Forelimb muscle (tissue), 1 donor: ENCODE data around the gene IFI27L2. TPM values are rescaled to one million over a fixed set of nuclear protein-coding genes. Genes with fewer than 3 reads are reported as not detected.
A peak's percentile ranks its signal among the peaks of the same experiment; 100 is the strongest.

Experiments
- DNase-seq: peaks from one replicate; pipeline ENCODE4 v3.0.0-alpha.2; 2013; ENCODE audit warnings: low read depth
- polyA plus RNA-seq: library from polyadenylated mRNA; unstranded; fragments of 120-200 nt; gene quantifications from one replicate; pipeline ENCODE4 v1.2.1, GENCODE V29; 2013; ENCODE audit not compliant: insufficient read length

Gene IFI27L2
- polyA plus RNA-seq, 1 donor: 9.8 TPM

DNA sequence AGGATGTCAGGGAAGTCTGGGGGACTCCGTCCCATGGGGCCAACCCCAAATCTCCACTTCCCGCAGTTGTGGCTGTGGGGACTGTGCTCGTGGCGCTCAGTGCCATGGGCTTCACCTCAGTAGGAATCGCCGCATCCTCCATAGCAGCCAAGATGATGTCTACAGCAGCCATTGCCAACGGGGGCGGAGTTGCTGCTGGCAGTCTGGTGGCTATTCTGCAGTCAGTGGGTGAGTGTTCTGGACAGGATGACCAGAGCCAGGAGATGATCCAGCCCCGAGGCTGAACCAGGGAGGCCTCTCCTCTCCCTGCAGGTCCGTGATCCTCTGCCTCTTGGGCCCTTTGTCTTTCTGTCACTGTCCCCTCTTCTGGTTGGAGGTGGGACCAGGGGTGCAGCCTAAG lies 27.7 kb downstream of the IFI27L2 start:
- DNase-seq: no peak

DNA sequence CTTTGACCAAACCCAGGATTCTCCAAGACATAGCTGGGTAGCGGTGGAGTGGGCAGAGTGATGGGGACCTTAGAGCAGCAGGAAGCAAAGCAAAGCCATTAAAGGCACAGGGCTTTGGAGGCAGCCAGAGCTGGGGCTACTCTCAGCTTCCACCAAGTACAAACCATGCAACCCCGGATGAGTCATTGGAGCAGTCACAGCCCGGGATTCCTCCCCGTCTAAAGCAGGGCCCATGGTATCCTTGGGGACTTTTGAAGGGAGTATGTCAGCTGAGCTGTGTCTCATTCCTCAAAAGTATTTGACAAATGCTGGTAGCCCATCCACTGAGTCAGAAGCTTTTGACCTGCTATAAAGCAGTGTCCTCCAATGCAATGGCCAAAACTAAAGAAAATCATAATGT lies 28.6 kb downstream of the IFI27L2 start:
- no peak for DNase-seq

GRCh38 chr14:94099006-94099405 lies 30.4 kb downstream of the IFI27L2 start:
- DNase-seq: no peak

DNA sequence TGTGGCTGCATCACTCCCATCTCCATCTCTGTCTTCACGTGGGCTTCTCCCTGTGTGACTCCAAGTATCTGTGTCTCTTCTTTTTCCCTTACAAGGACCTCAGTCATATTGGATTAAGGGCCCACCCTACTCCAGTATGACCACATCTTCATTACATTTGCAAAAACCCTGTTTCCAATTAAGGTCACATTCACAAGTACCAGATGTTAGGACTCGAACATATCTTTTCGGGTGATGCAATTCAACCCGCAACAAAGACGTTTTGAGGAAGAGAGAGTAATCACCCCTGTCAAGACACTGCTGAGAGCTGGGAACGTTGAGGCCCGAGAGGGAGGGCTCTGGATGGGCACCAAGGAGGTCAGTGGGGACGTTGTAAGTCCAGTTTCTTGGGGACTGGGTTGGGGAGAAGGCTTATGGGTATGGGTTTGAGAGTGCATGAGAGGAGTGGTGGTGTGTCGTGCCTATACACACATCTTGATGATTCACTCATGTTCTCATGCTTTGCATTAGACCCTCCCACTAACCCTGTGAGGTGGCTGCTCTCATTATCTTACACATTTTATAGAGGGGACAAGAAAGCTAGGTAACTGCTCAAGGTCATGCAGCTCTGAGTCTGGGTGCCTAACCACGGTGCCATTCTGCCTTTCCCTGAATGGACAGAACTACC lies 30.9 kb downstream of the IFI27L2 start:
- DNase-seq: no peak

DNA sequence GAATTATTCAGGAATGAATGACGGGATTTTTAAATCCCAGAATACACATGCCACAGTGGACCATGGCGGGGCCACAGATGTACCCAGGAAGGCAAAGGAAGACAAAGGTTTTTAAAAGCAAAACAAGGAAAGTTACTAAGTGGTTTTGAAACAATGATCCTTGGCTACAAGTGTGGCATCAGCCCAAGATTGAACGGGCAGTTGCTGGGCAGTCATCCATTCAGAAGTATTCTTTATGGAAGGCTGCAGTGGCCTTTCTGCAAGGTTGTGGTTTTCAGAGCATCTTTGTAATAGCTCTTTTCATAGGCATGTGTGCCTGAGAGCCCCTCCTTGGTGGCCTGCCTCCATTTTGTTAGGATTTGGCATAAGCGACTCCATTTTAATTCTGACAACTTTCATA lies 32.3 kb downstream of the IFI27L2 start:
- DNase-seq: no peak

- no peak for DNase-seq
Observed at GRCh38 chr14:94093418-94093817, 36.0 kb downstream of the IFI27L2 start.

GRCh38 chr14:94089479-94089878 lies 39.9 kb downstream of the IFI27L2 start:
- DNase-seq: no peak

GRCh38 chr14:94088516-94088915 lies 40.9 kb downstream of the IFI27L2 start:
- no peak for DNase-seq

DNA sequence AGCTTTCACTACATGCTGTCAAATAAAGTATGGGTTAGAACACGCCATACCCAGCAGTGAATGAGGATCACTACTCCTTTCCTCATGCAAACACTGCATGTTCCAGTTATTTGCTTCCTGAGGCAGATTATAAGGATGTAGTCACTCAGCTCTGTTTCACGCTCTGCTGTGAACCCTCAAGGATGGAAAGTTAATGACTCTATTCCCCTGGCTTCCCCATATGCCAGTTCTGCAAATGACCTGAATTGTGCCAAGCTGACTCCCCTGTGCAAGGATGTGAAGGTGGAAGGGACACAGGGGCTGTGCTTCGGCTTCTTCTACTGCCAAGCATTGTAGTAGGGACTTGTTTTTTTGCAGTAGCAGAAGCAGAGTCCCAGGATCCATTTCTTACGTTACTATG lies 41.5 kb downstream of the IFI27L2 start:
- no peak for DNase-seq

DNA sequence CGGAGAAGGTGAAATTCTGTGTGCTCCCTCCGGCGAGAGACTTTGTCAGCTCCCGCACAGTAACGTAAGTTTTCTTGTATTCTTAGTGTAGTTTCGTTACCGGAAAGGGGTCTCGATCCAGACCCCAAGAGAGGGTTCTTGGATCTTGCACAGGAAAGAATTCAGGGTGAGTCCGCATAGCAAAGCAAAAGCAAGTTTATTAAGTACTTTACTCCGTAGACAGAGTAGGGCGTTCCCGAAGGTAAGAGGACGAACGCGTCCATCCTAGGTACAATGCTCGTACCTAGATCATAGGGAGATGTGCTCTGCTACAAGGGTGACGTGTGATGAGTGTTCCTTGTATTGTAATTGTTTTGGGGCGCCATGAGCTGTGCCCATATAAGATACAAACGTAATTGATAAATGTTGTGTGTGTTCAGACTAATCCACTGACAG lies 48.0 kb downstream of the IFI27L2 start:
- DNase-seq: no peak

- peak; percentile 87 for DNase-seq
Observed at GRCh38 chr14:94080621-94081385, 48.6 kb downstream of the IFI27L2 start, which contains the start of the genes DDX24 and IFI27L1. Gene DDX24, minus strand, starts transcription at chr14:94081202. Its CDS starts 1,460 bp downstream, at chr14:94079742. Gene IFI27L1, plus strand, starts transcription at chr14:94081310. Its CDS starts 15,628 bp downstream, at chr14:94096938.

- no peak for DNase-seq
Observed at GRCh38 chr14:94079891-94080620, 49.3 kb downstream of the IFI27L2 start.

GRCh38 chr14:94077823-94078222 lies 51.6 kb downstream of the IFI27L2 start:
- no peak for DNase-seq

Other genes with a start within 250 kb of the IFI27L2 start
- not detected for gene FAM181A, start 202.3 kb downstream of the IFI27L2 start, polyA plus RNA-seq
- 38.2 TPM for gene ASB2, start 153.0 kb downstream of the IFI27L2 start, polyA plus RNA-seq
- gene CCDC197, start 132.3 kb downstream of the IFI27L2 start, polyA plus RNA-seq: 0.13 TPM
- 0.49 TPM for gene OTUB2, start 103.3 kb downstream of the IFI27L2 start, polyA plus RNA-seq
- 84.1 TPM for gene DDX24, start 48.4 kb downstream of the IFI27L2 start, polyA plus RNA-seq
- 12.2 TPM for gene IFI27L1, start 48.3 kb downstream of the IFI27L2 start, polyA plus RNA-seq
- gene IFI27, start 18.9 kb downstream of the IFI27L2 start, polyA plus RNA-seq: 2.4 TPM
- gene PPP4R4, start 44.7 kb upstream of the IFI27L2 start, polyA plus RNA-seq: 0.13 TPM
- gene SERPINA10, start 163.7 kb upstream of the IFI27L2 start, polyA plus RNA-seq: 0.03 TPM
- not detected for gene SERPINA6, start 193.7 kb upstream of the IFI27L2 start, polyA plus RNA-seq
- gene SERPINA2, start 237.1 kb upstream of the IFI27L2 start, polyA plus RNA-seq: not detected